ENCODE data around the gene ZCWPW1.
"Not testable (repeated sequence)": the region's sequence is repeated elsewhere in the genome, so short reads cannot be mapped to it uniquely, and the experiment has no call there.

ZCWPW1 gene

DNA sequence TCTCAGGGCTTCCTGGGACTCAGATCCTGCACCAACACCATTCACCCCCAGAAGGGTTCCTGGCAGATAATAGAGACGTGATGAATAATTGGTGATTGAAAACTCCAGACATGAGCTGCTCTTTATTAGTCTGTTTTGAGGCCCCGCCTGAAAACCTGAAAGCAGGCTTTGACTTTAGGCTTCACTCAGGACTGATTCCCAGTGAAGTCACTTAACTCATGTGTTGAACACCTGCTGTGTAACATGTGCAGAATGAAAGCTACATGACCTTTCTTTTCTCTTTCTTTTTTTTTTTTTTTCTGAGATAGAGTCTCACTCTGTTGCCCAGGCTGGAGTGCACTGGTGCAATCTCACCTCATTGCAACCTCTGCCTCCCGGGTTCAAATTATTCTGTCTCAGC lies 26.7 kb upstream of the ZCWPW1 start:
- no peaks in the 10 kb centered on the region for H3K36me3 ChIP-seq (ENCODE audit: control insufficient read depth in 1 of 2, insufficient read depth in 2 of 2, low read length in 2 of 2)
- no peaks in the 10 kb centered on the region for H3K27me3 ChIP-seq (ENCODE audit: control insufficient read depth in 1 of 2, insufficient read depth in 2 of 2, low read length in 2 of 2)
- peaks cover 0 to 1% of the 10 kb centered on the region in 2 donors for H3K4me1 ChIP-seq (ENCODE audit: control insufficient read depth in 1 of 2, insufficient read depth in 2 of 2, low read length in 2 of 2)
- no peaks in the 10 kb centered on the region for H3K9me3 ChIP-seq (ENCODE audit: control insufficient read depth in 1 of 2, low read length in 2 of 2)
- H3K4me3 ChIP-seq (ENCODE audit: low read depth in 1 of 2, low read length in 2 of 2), result no peak overlapping the region
- H3K27ac ChIP-seq (ENCODE audit: low read depth, low read length), result no peak overlapping the region
- no peak overlapping the region for H3K9ac ChIP-seq (ENCODE audit: low read depth in 1 of 2, low read length in 2 of 2)

DNA sequence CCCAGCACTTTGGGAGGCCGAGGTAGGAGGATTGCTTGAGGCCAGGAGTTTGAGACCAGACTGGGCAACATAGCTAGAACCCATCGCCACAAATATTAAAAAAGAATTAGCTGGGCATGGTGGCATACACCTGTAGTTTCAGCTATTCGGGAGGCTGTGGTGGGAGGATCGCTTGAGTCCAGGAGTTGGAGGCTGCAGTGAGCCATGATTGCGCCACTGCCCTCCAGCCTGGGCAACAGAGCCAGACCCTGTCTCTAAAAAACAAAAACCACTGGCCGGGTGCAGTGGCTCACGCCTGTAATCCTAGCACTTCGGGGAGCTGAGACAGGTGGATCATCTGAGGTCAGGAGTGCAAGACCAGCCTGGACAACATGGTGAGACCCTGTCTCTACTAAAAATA lies 25.4 kb upstream of the ZCWPW1 start:
- not testable (repeated sequence) for H3K9me3 ChIP-seq (ENCODE audit: control insufficient read depth in 1 of 2, low read length in 2 of 2); H3K36me3 ChIP-seq (ENCODE audit: control insufficient read depth in 1 of 2, insufficient read depth in 2 of 2, low read length in 2 of 2); H3K4me1 ChIP-seq (ENCODE audit: control insufficient read depth in 1 of 2, insufficient read depth in 2 of 2, low read length in 2 of 2); H3K27me3 ChIP-seq (ENCODE audit: control insufficient read depth in 1 of 2, insufficient read depth in 2 of 2, low read length in 2 of 2); H3K9ac ChIP-seq (ENCODE audit: low read depth in 1 of 2, low read length in 2 of 2); H3K4me3 ChIP-seq (ENCODE audit: low read depth in 1 of 2, low read length in 2 of 2); H3K27ac ChIP-seq (ENCODE audit: low read depth, low read length)

DNA sequence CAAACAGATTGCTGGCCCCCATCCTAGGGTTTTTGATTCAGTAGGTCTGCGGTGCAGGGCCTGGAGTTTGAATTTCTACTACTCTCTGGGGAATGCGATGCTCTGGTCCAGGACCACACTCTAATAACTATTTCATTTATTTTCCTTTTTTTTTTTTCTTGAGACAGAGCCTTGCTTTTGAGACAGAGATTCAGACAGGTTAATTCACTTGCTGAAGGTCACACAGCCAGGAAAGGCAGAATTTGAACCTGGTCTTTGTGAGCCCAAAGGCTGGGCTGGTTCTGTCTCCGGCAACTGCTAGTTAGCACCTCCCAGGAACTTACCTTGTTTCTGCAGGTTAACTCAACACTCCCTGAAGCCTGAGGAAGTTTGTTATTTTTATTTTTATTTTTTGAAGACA lies 24.0 kb upstream of the ZCWPW1 start:
- H3K27me3 ChIP-seq (ENCODE audit: control insufficient read depth in 1 of 2, insufficient read depth in 2 of 2, low read length in 2 of 2), result no peaks in the 10 kb centered on the region

DNA sequence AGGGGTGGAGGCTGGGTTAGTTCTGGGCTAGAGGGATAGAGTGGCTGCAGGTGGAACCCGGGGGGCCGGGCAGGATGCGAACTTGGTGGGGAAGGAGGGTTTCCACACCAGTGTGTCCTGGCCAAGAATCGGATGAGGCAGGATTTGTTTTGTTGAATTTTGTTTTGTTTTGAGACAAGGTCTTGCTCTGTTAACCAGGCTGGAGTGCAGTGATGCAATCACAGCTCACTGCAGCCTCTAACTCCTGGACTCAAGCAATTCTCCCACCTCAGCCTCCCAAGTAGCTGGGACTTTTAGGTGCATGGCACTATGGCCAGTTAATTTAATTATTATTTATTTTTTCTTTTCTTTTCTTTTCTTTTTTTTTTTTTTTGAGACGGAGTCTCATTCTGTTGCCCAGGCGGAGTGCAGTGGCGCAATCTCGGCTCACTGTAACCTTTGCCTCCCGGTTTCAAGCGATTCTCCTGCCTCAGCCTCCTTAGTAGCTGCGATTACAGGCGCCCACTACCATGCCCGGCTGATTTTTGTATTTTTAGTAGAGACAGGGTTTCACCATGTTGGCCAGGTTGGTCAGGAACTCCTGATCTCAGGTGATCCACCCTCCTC lies 20.8 kb upstream of the ZCWPW1 start:
- H3K9ac ChIP-seq (ENCODE audit: low read depth in 1 of 2, low read length in 2 of 2), result no peak overlapping the region
- no peak overlapping the region for H3K4me3 ChIP-seq (ENCODE audit: low read depth in 1 of 2, low read length in 2 of 2)
- no peak overlapping the region for H3K27ac ChIP-seq (ENCODE audit: low read depth, low read length)

More for the DNA sequence above, 24.0 kb upstream of the ZCWPW1 start:
- no peaks in the 10 kb centered on the region for H3K9me3 ChIP-seq (ENCODE audit: control insufficient read depth in 1 of 2, low read length in 2 of 2)
- H3K4me3 ChIP-seq (ENCODE audit: low read depth in 1 of 2, low read length in 2 of 2), result no peak overlapping the region
- no peaks in the 10 kb centered on the region for H3K36me3 ChIP-seq (ENCODE audit: control insufficient read depth in 1 of 2, insufficient read depth in 2 of 2, low read length in 2 of 2)
- no peak overlapping the region for H3K27ac ChIP-seq (ENCODE audit: low read depth, low read length)
- H3K4me1 ChIP-seq (ENCODE audit: control insufficient read depth in 1 of 2, insufficient read depth in 2 of 2, low read length in 2 of 2), result peaks cover 0 to 3% of the 10 kb centered on the region in 2 donors
- H3K9ac ChIP-seq (ENCODE audit: low read depth in 1 of 2, low read length in 2 of 2), result no peak overlapping the region

DNA sequence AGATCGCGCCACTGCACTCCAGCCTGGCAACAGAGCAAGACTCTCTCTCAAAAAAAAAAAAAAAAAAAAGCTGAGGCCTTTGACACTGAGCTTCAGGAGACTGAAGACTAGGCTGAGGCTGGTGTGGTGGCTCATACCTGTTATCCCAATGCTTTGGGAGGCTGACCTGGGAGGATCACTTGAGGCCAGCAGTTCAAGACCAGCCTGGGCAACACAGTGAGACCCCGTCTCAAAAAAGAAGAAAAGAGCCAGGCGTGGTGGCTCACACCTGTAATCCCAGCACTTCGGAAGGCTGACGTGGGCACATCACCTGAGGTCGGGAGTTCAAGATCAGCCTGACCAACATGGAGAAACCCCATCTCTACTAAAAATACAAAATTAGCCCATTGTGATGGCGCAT lies 18.9 kb upstream of the ZCWPW1 start:
- not testable (repeated sequence) for H3K27me3 ChIP-seq (ENCODE audit: control insufficient read depth in 1 of 2, insufficient read depth in 2 of 2, low read length in 2 of 2); H3K36me3 ChIP-seq (ENCODE audit: control insufficient read depth in 1 of 2, insufficient read depth in 2 of 2, low read length in 2 of 2); H3K9ac ChIP-seq (ENCODE audit: low read depth in 1 of 2, low read length in 2 of 2); H3K4me3 ChIP-seq (ENCODE audit: low read depth in 1 of 2, low read length in 2 of 2); H3K9me3 ChIP-seq (ENCODE audit: control insufficient read depth in 1 of 2, low read length in 2 of 2); H3K27ac ChIP-seq (ENCODE audit: low read depth, low read length)
- H3K4me1 ChIP-seq (ENCODE audit: control insufficient read depth in 1 of 2, insufficient read depth in 2 of 2, low read length in 2 of 2), result peaks cover 10 to 14% of the 10 kb centered on the region in 2 donors

More for the DNA sequence above, 20.8 kb upstream of the ZCWPW1 start:
- H3K27me3 ChIP-seq (ENCODE audit: control insufficient read depth in 1 of 2, insufficient read depth in 2 of 2, low read length in 2 of 2), result no peaks in the 10 kb centered on the region
- peaks cover 8 to 12% of the 10 kb centered on the region in 2 donors for H3K4me1 ChIP-seq (ENCODE audit: control insufficient read depth in 1 of 2, insufficient read depth in 2 of 2, low read length in 2 of 2)
- H3K36me3 ChIP-seq (ENCODE audit: control insufficient read depth in 1 of 2, insufficient read depth in 2 of 2, low read length in 2 of 2), result no peaks in the 10 kb centered on the region
- H3K9me3 ChIP-seq (ENCODE audit: control insufficient read depth in 1 of 2, low read length in 2 of 2), result no peaks in the 10 kb centered on the region

DNA sequence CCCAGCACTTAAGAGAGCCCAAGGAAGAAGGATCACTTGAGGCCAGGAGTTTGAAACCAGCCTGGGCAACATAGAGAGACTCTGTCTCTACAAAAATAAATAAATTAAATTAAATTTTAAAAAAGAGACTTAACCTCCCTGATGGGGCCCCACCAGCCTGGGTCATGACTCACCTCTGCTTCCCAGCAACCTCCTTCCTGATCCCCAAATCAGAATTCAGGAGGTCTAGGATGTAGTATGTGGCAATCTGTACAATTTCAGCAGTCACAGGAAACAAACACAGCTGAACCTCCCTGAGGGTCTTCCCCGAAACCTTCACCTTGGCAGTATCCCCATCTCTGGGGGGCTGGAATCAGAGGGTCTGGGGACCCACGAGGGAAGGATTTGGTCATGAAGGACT lies 17.5 kb upstream of the ZCWPW1 start:
- no peak overlapping the region for H3K9ac ChIP-seq (ENCODE audit: low read depth in 1 of 2, low read length in 2 of 2)
- H3K27me3 ChIP-seq (ENCODE audit: control insufficient read depth in 1 of 2, insufficient read depth in 2 of 2, low read length in 2 of 2), result no peaks in the 10 kb centered on the region
- H3K36me3 ChIP-seq (ENCODE audit: control insufficient read depth in 1 of 2, insufficient read depth in 2 of 2, low read length in 2 of 2), result no peaks in the 10 kb centered on the region
- H3K9me3 ChIP-seq (ENCODE audit: control insufficient read depth in 1 of 2, low read length in 2 of 2), result no peaks in the 10 kb centered on the region
- H3K4me1 ChIP-seq (ENCODE audit: control insufficient read depth in 1 of 2, insufficient read depth in 2 of 2, low read length in 2 of 2), result peaks cover 10 to 14% of the 10 kb centered on the region in 2 donors
- H3K4me3 ChIP-seq (ENCODE audit: low read depth in 1 of 2, low read length in 2 of 2), result no peak overlapping the region
- no peak overlapping the region for H3K27ac ChIP-seq (ENCODE audit: low read depth, low read length)

DNA sequence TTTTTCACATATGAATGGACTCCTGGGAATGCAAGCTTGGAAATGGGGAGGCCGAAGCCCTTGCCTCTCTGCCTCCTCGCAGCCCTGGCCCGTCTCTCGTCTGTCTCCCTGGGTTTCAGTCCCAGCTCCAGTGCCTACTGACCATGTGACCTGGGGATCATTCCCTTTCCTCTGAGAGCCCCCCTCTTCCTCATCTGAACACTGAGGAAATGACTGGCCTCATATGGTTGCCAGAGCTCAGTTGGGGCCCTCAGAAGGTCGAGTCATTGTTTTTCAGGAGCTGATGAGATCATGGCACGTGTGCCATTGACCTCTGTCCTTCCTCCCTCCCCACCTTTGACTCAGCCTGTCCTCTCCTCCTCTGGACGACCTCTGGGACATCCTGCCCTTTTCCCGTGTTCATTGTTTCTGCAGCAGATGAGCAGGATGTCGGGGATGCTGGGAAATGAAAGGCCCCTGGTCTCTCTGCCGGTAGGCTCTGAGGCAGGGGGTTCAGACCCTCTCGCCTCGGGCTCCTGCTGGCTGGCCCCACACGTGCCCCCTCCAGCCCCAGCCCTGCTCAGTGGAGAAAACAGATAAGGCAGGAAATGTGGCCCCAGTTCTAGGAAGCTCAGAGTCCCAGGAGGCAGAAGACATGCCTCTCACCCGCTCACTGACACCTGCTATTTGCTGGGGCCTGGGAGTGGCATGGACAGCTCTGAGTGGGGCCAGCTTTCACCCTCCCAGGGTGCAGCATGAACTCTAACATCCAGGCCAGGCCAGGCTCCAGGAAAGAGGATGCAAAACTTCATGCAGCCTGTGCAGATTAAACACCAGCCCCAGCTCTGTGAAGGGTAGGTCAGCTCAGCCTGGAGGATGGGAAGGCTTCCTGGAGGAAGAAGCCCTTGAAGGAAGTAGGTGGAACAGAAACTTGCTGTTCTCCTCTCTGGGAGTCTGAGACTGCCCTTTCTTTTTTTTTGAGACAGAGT lies 16.1 kb upstream of the ZCWPW1 start:
- Histone ChIP-seq H3K9me3 (ENCODE audit: control insufficient read depth in 1 of 2, low read length in 2 of 2) (no peaks in the 10 kb centered on the region), H3K27me3 (ENCODE audit: control insufficient read depth in 1 of 2, insufficient read depth in 2 of 2, low read length in 2 of 2) (no peaks in the 10 kb centered on the region), H3K27ac (ENCODE audit: low read depth, low read length) (no peak overlapping the region), H3K9ac (ENCODE audit: low read depth in 1 of 2, low read length in 2 of 2) (no peak overlapping the region), H3K4me1 (ENCODE audit: control insufficient read depth in 1 of 2, insufficient read depth in 2 of 2, low read length in 2 of 2) (peaks cover 10 to 11% of the 10 kb centered on the region in 2 donors), H3K4me3 (ENCODE audit: low read depth in 1 of 2, low read length in 2 of 2) (no peak overlapping the region), H3K36me3 (ENCODE audit: control insufficient read depth in 1 of 2, insufficient read depth in 2 of 2, low read length in 2 of 2) (no peaks in the 10 kb centered on the region)

DNA sequence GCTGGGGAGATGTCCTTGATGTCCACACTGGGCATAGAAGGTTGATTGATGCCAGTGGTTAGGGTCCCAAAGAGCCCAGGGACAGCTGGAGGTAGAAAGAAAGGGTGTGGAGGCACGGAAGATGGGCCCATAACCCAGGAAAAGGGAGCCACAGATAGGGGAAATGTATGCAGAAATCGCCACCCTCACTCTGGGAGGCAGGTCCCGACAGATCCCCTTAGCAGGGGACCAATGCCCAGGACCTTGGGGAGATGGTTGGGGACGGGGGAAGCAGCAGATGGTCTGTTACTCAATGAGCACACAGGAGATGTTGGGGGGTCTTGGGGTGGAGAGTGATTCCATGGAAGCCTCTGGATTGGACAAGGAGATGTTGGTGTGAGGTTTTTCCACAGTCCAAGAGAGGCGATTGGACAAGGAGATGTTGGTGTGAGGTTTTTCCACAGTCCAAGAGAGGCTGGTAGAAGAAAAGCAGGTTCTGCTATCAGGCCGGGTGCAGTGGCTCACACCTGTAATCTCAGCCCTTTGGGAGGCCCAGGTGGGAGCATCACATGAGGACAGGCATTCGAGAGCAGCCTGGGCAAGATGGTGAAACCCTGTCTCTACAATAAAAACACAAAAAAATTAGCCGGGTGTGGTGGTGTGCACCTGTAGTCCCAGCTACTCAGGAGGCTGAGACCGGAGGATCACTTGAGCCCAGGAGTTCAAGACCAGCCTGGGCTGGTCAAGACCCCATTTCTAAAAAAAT lies 14.8 kb upstream of the ZCWPW1 start:
- Histone ChIP-seq H3K27ac (ENCODE audit: low read depth, low read length) (no peak overlapping the region), H3K9ac (ENCODE audit: low read depth in 1 of 2, low read length in 2 of 2) (no peak overlapping the region), H3K4me1 (ENCODE audit: control insufficient read depth in 1 of 2, insufficient read depth in 2 of 2, low read length in 2 of 2) (peaks cover 10 to 11% of the 10 kb centered on the region in 2 donors), H3K27me3 (ENCODE audit: control insufficient read depth in 1 of 2, insufficient read depth in 2 of 2, low read length in 2 of 2) (no peaks in the 10 kb centered on the region), H3K36me3 (ENCODE audit: control insufficient read depth in 1 of 2, insufficient read depth in 2 of 2, low read length in 2 of 2) (no peaks in the 10 kb centered on the region), H3K9me3 (ENCODE audit: control insufficient read depth in 1 of 2, low read length in 2 of 2) (no peaks in the 10 kb centered on the region), H3K4me3 (ENCODE audit: low read depth in 1 of 2, low read length in 2 of 2) (no peak overlapping the region)

DNA sequence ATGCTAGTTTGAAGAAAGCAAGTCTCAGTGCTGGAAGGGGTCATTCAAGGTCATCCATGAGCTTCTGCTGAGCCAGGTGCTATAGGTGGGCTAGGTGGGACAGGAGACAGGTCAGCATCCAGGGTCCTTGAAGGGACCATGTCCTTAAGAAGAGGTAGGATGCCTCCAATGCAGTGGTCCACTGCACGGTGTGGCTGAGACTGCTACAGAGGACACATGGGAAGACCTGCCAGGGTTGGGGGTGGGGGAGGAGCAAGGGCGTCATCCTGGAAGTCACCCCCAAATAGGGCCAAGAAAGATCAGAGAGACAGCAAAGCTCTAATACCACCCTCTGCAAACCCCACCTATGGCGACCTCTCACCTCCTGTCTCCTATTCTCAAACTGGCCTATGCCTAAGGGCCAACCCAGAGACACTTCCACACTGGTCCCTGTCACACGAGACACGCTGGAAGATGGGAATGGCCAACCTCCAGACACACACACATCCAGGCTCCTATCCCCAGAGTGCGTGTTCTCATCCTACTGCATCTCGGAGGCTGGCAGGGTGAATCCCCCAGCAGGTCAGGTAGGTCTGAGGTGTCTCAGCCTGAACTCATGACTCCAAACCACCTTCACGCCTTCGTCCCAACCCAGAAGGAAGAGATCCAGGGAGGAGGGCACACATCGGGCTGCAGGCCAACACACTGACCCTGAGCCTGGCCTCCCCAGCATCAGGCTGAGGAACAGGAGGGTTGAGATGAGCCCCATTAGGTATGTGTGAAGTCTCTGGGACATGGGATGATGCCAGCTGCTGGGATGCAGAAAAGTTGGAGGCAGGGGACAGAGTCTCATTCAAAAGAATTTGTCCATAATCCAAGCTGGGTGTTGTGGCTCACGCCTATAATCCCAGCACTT lies 13.4 kb upstream of the ZCWPW1 start:
- Histone ChIP-seq H3K9me3 (ENCODE audit: control insufficient read depth in 1 of 2, low read length in 2 of 2) (no peaks in the 10 kb centered on the region), H3K27ac (ENCODE audit: low read depth, low read length) (no peak overlapping the region), H3K9ac (ENCODE audit: low read depth in 1 of 2, low read length in 2 of 2) (no peak overlapping the region), H3K4me1 (ENCODE audit: control insufficient read depth in 1 of 2, insufficient read depth in 2 of 2, low read length in 2 of 2) (peaks cover 10 to 11% of the 10 kb centered on the region in 2 donors), H3K36me3 (ENCODE audit: control insufficient read depth in 1 of 2, insufficient read depth in 2 of 2, low read length in 2 of 2) (no peaks in the 10 kb centered on the region), H3K4me3 (ENCODE audit: low read depth in 1 of 2, low read length in 2 of 2) (no peak overlapping the region), H3K27me3 (ENCODE audit: control insufficient read depth in 1 of 2, insufficient read depth in 2 of 2, low read length in 2 of 2) (no peaks in the 10 kb centered on the region)

All from duodenal mucosa (tissue), 2 donors.